GM12878 (cell line): ENCODE results near the gene CREB3L1. TPM values are rescaled to one million over a fixed set of nuclear protein-coding genes. Genes with fewer than 3 reads are reported as not detected.
A peak's percentile ranks its signal among the peaks of the same experiment; 100 is the strongest.

ENCODE experiments used
- ATAC-seq: fragments of 200-7000 bp; cut with Tn5 transposase; 3 replicates; pipeline ENCODE4 v1.9.1; 2020; ENCODE audit warnings: mild to moderate bottlenecking, moderate library complexity
- BruUV-seq: library from RNA; stranded (reverse); fragments of 400-500 nt; replicated peaks from 2 replicates; lab custom pipeline; 2021; lab: Mats Ljungman, UMichigan
- CTCF ChIA-PET: fragments of 300-600 bp; sonication (Branson Sonifier 250); formaldehyde crosslinking; extraction: SDS; loops from one replicate; lab custom pipeline; 2021; ENCODE audit warnings: inconsistent platforms; lab: Yijun Ruan, JAX
- POLR2A ChIA-PET: fragments of 350-600 bp; formaldehyde crosslinking; extraction: SDS; loops from one replicate; lab custom pipeline; 2021; ENCODE audit warnings: inconsistent platforms; lab: Charles Lee
- RAD21 ChIA-PET: fragments of 300-600 bp; sonication (Branson Sonifier 250); formaldehyde crosslinking; loops from one replicate; lab custom pipeline; 2023; ENCODE audit warnings: antibody characterized with exemption; ENCODE audit not compliant: unreplicated experiment; lab: Charles Lee
- SMC1A ChIA-PET: fragments of 300-600 bp; sonication (Branson Sonifier 250); formaldehyde crosslinking; loops from one replicate; lab custom pipeline; 2023; ENCODE audit not compliant: unreplicated experiment, uncharacterized antibody; lab: Charles Lee
- DNase-seq: peaks from one replicate; pipeline ENCODE4 v3.0.0-alpha.2; 2011; ENCODE audit warnings: low read depth, low spot score
- FAIRE-seq: peaks from 3 replicates; lab custom pipeline; 2011; peaks lifted over from hg19 to GRCh38; lab: Jason Lieb, UNC
- H2AFZ ChIP-seq: 2 replicates; pipeline ENCODE4 v1.6.0; 2011; ENCODE audit warnings: low read depth, low read length, control low read depth; ENCODE audit not compliant: control insufficient read depth
- H3K27ac ChIP-seq: 2 replicates; pipeline ENCODE4 v1.5.1; 2011; ENCODE audit warnings: control low read depth; ENCODE audit not compliant: control insufficient read depth, insufficient read depth
- H3K27me3 ChIP-seq, 2 experiments: replicated peaks in 1 of 2; 2 replicates each; pipeline versions ENCODE4 v1.6.0 to v1.6.1; 2011; ENCODE audit warnings: low read length in 1 of 2; ENCODE audit not compliant: control insufficient read depth in 2 of 2, insufficient read depth in 2 of 2
- H3K36me3 ChIP-seq, 2 experiments: 2 replicates each; pipeline ENCODE4 v1.5.1; 2011; ENCODE audit warnings: low read length in 1 of 2; ENCODE audit not compliant: control insufficient read depth in 2 of 2, insufficient read depth in 2 of 2
- H3K4me1 ChIP-seq: 2 replicates; pipeline ENCODE4 v1.6.1; 2011; ENCODE audit warnings: mild to moderate bottlenecking, low read length, moderate library complexity, mixed read lengths; ENCODE audit not compliant: control insufficient read depth, insufficient read depth
- H3K4me2 ChIP-seq: 2 replicates; pipeline ENCODE4 v1.6.0; 2011; ENCODE audit warnings: control low read depth; ENCODE audit not compliant: control insufficient read depth, insufficient read depth
- H3K4me3 ChIP-seq: fragments of 200-600 bp; sonication (generic); 2 replicates; pipeline ENCODE4 v1.5.1; 2016
- H3K79me2 ChIP-seq: 2 replicates; pipeline ENCODE4 v1.6.0; 2011; ENCODE audit warnings: low read length; ENCODE audit not compliant: control insufficient read depth, insufficient read depth
- H3K9ac ChIP-seq: 2 replicates; pipeline ENCODE4 v1.8.0; 2011; ENCODE audit warnings: low read length, control low read depth, mixed read lengths; ENCODE audit not compliant: control insufficient read depth, insufficient read depth
- H3K9me3 ChIP-seq: replicated peaks from 3 replicates; pipeline ENCODE4 v1.5.1; 2011; ENCODE audit warnings: mild to moderate bottlenecking, low read length; ENCODE audit not compliant: control insufficient read depth, insufficient read depth
- H4K20me1 ChIP-seq: 2 replicates; pipeline ENCODE4 v1.6.0; 2011; ENCODE audit not compliant: control insufficient read depth, insufficient read depth
- JUND ChIP-seq: IDR thresholded peaks from 2 replicates; pipeline ENCODE4 v1.6.1; 2012; ENCODE audit warnings: low read depth, mild to moderate bottlenecking, low read length, improper control_type of control experiment, moderate library complexity
- WGBS: methylation state at CpG from one replicate; pipeline ENCODE4 v1.1.6; 2016; ENCODE audit warnings: low lambda C conversion rate; ENCODE audit not compliant: insufficient replicate concordance, insufficient coverage; ENCODE audit errors: missing lambda C conversion rate; 5-methylcytosine and 5-hydroxymethylcytosine counted together
- in situ Hi-C: fragments of 300-500 bp; cut with MboI; formaldehyde crosslinking; loops from 9 replicates; pipeline ENCODE4 v1.14.3; 2018; ENCODE audit warnings: mixed read lengths
- intact Hi-C: fragments of 100-400 bp; cut with micrococcal nuclease; formaldehyde crosslinking; loops from one replicate; pipeline ENCODE4 v1.14.2; 2022; ENCODE audit not compliant: unreplicated experiment
- polyA plus RNA-seq, 11 experiments: library from polyadenylated mRNA; depleted of rRNA in 4 of 11; unstranded in 6 of 11; stranded (reverse) in 5 of 11; fragments of >200 nt; fragmentation: Nextera tagmentation in 4 of 11; fragmentation: Illumina TruSeq in 1 of 11; extraction: Ambion mirVana in 4 of 11; extraction: Trizol in 1 of 11; gene quantifications; 1 replicate in 1 of 11; 2 replicates in 10 of 11; pipeline versions ENCODE4 v1.2.1 to v1.2.3, GENCODE V29; 2011 to 2016; ENCODE audit warnings: inconsistent platforms in 2 of 11, missing spikeins in 2 of 11, low read depth in 1 of 11
- total RNA-seq, 4 experiments: library from RNA; depleted of rRNA in 3 of 4; stranded (reverse); fragments of >200 nt in 3 of 4; fragmentation: Illumina TruSeq in 1 of 4; extraction: Trizol in 1 of 4; gene quantifications; 2 replicates each; pipeline versions ENCODE4 v1.2.1 to v1.2.3, GENCODE V29; 2013 to 2021

CREB3L1 gene
- total and polyA plus RNA-seq, 10 of the 15 experiments (the other 5 are each of a cell fraction or from before 2014, with no cell fraction given) = 0.03 to 1.4 (median 0.22) TPM

- Histone ChIP-seq H3K79me2 (no peaks in the 10 kb centered on the region), H3K27me3 (peaks cover 0 to 5% of the 10 kb centered on the region in 2 experiments; a peak in 1 of 4 replicates), H2AFZ (peak overlapping the region; percentile 88), H3K9ac (peak overlapping the region; percentile 45; the same call in 1 of the 2 replicates), H3K4me2 (peak overlapping the region; percentile 83), H3K4me3 (peak overlapping the region; percentile 74; the same call in 1 of the 2 replicates), H4K20me1 (no peaks in the 10 kb centered on the region), H3K9me3 (no peaks in the 10 kb centered on the region), H3K27ac (peak overlapping the region; percentile 28; the same call in 1 of the 2 replicates), H3K36me3 (no peaks in the 10 kb centered on the region), H3K4me1 (peaks cover 10% of the 10 kb centered on the region)
- FAIRE-seq (no peak), DNase-seq (no peak), ATAC-seq (no peak)
- intact Hi-C loops (loop anchor here (10.0 kb wide), 1 partner anchor 293 kb away; no protein-coding TSS in a partner anchor), in situ Hi-C loops (loop anchor here (5.0 kb wide), 1 partner anchor 70 kb away; no protein-coding TSS in a partner anchor)
- ChIA-PET CTCF (interaction anchor here (0.6 to 17.5 kb wide), 17 partner anchors 10 to 1248 kb away, joined by 3 to 626 read pairs (median 5); partner anchors contain the start of gene DGKZ), SMC1A (interaction anchor here (0.6 to 7.7 kb wide), 13 partner anchors 10 to 280 kb away, joined by 3 to 120 read pairs (median 5); partner anchors contain the start of gene CREB3L1), RAD21 (interaction anchor here (0.7 to 16.5 kb wide), 14 partner anchors 10 to 395 kb away, joined by 3 to 316 read pairs (median 4); partner anchors contain the start of genes CREB3L1 and CRY2), POLR2A (interaction anchor here (0.5 to 1.6 kb wide), 8 partner anchors 53 to 762 kb away, joined by 3 to 9 read pairs (median 4); no protein-coding TSS in a partner anchor)
- no TSS peak for BruUV-seq
- TF ChIP-seq JUND = no peak
- 88% methylated on average over 9 of the region's 9 CpGs for WGBS
Measured at GRCh38 chr11:46242041-46242951, 35.2 kb upstream of the CREB3L1 start.
